HS-27A (cell line): ENCODE results near the gene SLC35E4.

Experiments
- DNase-seq: peaks from one replicate; pipeline ENCODE4 v3.0.0-alpha.2; 2012; ENCODE audit warnings: low read depth, missing footprints

The SLC35E4 gene

GRCh38 chr22:30694171-30694639, 58.6 kb downstream of the SLC35E4 start:
- no peak for DNase-seq

- no peak for DNase-seq
Observed at GRCh38 chr22:30694640-30695350, 59.2 kb downstream of the SLC35E4 start, which contains the start of gene OSBP2. Gene OSBP2, plus strand, starts transcription at chr22:30694874. Its CDS starts 36 bp downstream, at chr22:30694910.

GRCh38 chr22:30695351-30695851, 59.8 kb downstream of the SLC35E4 start:
- DNase-seq: no peak

GRCh38 chr22:30695871-30696655, 60.5 kb downstream of the SLC35E4 start:
- no peak for DNase-seq
